H1 (cell line): ENCODE measurements around the gene LRP8. TPM values are rescaled to one million over a fixed set of nuclear protein-coding genes. Genes with fewer than 3 reads are reported as not detected.
A peak's percentile ranks its signal among the peaks of the same experiment; 100 is the strongest.

Experiments used
- ASH2L ChIP-seq: fragments of 200-600, 300-600 bp; sonication (generic); IDR thresholded peaks from one replicate; pipeline ENCODE4 v1.7.1; 2017; ENCODE audit warnings: low read length
- CHD1 ChIP-seq: IDR thresholded peaks from 2 replicates; pipeline ENCODE4 v1.6.1; 2012; ENCODE audit warnings: low read depth, low read length, improper control_type of control experiment
- GTF2F1 ChIP-seq: IDR thresholded peaks from 2 replicates; pipeline ENCODE4 v1.6.1; 2012; ENCODE audit warnings: low read depth, low read length, improper control_type of control experiment, borderline replicate concordance
- JUND ChIP-seq: IDR thresholded peaks from 2 replicates; pipeline ENCODE4 v1.6.1; 2011; ENCODE audit warnings: mild to moderate bottlenecking, improper control_type of control experiment, low read length
- PHF8 ChIP-seq: fragments of 200-600 bp; sonication (generic); conservative IDR thresholded peaks from 2 replicates; pipeline ENCODE4 v1.7.1; 2012; ENCODE audit warnings: low read depth, mild to moderate bottlenecking, inconsistent platforms, low read length, moderate library complexity
- POLR2AphosphoS5 ChIP-seq: IDR thresholded peaks from 2 replicates; pipeline ENCODE4 v1.6.1; 2011; ENCODE audit warnings: low read depth, low read length
- RFX5 ChIP-seq: IDR thresholded peaks from 2 replicates; pipeline ENCODE4 v1.6.1; 2011; ENCODE audit warnings: low read depth, low read length, improper control_type of control experiment, borderline replicate concordance
- TAF1 ChIP-seq: IDR thresholded peaks from 2 replicates; pipeline ENCODE4 v1.6.1; 2011; ENCODE audit warnings: mild to moderate bottlenecking, low read depth, low read length
- TBP ChIP-seq: IDR thresholded peaks from 2 replicates; pipeline ENCODE4 v1.6.1; 2011; ENCODE audit warnings: low read depth, low read length, improper control_type of control experiment
- TCF12 ChIP-seq: IDR thresholded peaks from 2 replicates; pipeline ENCODE4 v1.6.1; 2011; ENCODE audit warnings: low read depth, mild to moderate bottlenecking, low read length
- TEAD4 ChIP-seq: IDR thresholded peaks from 2 replicates; pipeline ENCODE4 v1.6.1; 2012; ENCODE audit warnings: low read depth, low read length, inconsistent platforms, mixed read lengths
- polyA plus RNA-seq, 7 experiments: library from polyadenylated mRNA; depleted of rRNA in 3 of 7; stranded (reverse) in 5 of 7; unstranded in 2 of 7; fragments of >200 nt in 5 of 7; fragments of 200-250 nt in 2 of 7; gene quantifications; 1 replicate in 5 of 7; 2 replicates in 1 of 7; 4 replicates in 1 of 7; pipeline versions ENCODE4 v1.2.1 to v1.2.3, GENCODE V29; 2011 to 2013; ENCODE audit warnings: missing spikeins in 2 of 7, mixed read lengths in 2 of 7
- total RNA-seq: library from RNA; stranded (reverse); fragmentation: NEBNext Ultra II Directional; extraction: Animal tissue kit (Norgen Biotek cat#: 25700); gene quantifications from 2 replicates; pipeline ENCODE4 v1.2.1, GENCODE V29; 2021
- TF ChIP-seq, protein P1 (sequence below): IDR thresholded peaks from 2 replicates; pipeline ENCODE4 v1.6.1; 2012; ENCODE audit warnings: low read length, inconsistent platforms

The LRP8 gene
- total and polyA plus RNA-seq, 2 of the 8 experiments (the other 6 are each of a cell fraction or from before 2014, with no cell fraction given), result 63.2 to 66.4 TPM

DNA sequence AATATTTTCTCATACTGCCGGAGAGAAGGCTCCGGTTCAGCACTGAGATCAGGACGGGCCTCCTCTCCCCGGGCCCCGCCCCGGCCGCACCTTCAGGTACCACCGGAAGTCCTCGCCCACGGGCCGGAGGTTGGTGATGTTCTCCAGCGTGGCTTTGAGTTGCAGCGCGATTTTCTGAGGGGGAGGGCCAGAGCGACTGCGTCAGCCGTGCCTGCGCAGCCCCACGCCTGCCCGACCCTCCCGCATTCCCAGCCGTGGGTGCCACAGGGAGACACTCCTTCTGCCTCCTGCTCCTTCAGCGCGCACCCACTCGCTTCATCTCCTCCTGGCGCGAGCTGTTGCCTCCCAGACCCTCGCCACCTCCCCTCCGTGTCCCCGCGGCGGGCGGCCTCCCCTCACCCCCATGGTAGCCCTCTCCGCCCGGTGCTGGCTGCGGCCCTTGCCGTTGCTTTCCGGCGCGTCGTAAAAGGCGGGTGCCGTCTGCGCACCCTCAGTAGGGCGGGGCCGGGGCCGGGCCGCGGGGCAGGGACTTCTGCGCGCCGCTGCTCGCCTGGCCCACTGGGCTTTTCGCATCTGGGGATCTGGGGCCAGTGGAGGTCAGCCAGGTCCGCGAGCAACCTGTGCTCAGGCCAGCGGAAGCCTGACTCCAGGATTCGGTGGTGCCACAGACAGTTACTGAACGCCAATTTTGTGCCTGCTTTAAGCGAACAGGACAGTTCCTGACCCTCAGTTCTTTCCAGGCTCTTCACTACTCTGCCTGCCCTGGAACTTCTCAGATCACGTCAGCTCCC lies 107.5 kb downstream of the LRP8 start, which contains the start of gene CZIB (continued):
- TF ChIP-seq RFX5 (no peak), TEAD4 (peak; percentile 26; the same call in 1 of the 2 replicates), TBP (peak; percentile 69), ASH2L (peak; percentile 81), TAF1 (peak; percentile 81; the same call in 1 of the 2 replicates), GTF2F1 (no peak; the same call in 1 of the 2 replicates), TCF12 (no peak), JUND (no peak), POLR2AphosphoS5 (peak; percentile 92), CHD1 (no peak), PHF8 (peak; percentile 100)
- TF ChIP-seq, protein P1, sequence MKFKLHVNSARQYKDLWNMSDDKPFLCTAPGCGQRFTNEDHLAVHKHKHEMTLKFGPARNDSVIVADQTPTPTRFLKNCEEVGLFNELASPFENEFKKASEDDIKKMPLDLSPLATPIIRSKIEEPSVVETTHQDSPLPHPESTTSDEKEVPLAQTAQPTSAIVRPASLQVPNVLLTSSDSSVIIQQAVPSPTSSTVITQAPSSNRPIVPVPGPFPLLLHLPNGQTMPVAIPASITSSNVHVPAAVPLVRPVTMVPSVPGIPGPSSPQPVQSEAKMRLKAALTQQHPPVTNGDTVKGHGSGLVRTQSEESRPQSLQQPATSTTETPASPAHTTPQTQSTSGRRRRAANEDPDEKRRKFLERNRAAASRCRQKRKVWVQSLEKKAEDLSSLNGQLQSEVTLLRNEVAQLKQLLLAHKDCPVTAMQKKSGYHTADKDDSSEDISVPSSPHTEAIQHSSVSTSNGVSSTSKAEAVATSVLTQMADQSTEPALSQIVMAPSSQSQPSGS, result 0 out of 2 replicates have a peak, but pooled peaks have one; percentile 4
